ENCODE results near the gene MFSD6. TPM values are rescaled to one million over a fixed set of nuclear protein-coding genes. Genes with fewer than 3 reads are reported as not detected.
"Not testable (repeated sequence)": the region's sequence is repeated elsewhere in the genome, so short reads cannot be mapped to it uniquely, and the experiment has no call there.

The MFSD6 gene
- total RNA-seq = 1 to 10 TPM; 1.2 to 3.2 TPM
- 0.82 TPM for polyA plus RNA-seq (2013, experiment 1 of 2)
- 0.70 TPM for polyA plus RNA-seq (2013, experiment 2 of 2)
- long read RNA-seq, experiment 1, partial matches to known transcripts = 0 of 1 reads
- long read RNA-seq, experiment 1, other reads (novel, unspliced or antisense) = 1 of 1 reads
- long read RNA-seq, experiment 2, partial matches to known transcripts = 0 of 2 reads
- long read RNA-seq, experiment 2, other reads (novel, unspliced or antisense) = 2 of 2 reads
- long read RNA-seq, experiment 3 = 0 reads
- long read RNA-seq, experiment 4 = 0 reads

- WGBS, 2 experiments (ENCODE audit: insufficient coverage in 1 of 2, insufficient read length in 1 of 2) = 1 to 4% methylated on average over 20 to 98 of the region's 98 CpGs
- H3K27ac ChIP-seq (ENCODE audit: low read depth, low read length) = no peak within 1 kb of the TSS
- H3K9ac ChIP-seq (ENCODE audit: extremely low read depth, low read length, poor library complexity, severe bottlenecking) = peak within 1 kb of the TSS; percentile 21
- TF ChIP-seq, protein P1, sequence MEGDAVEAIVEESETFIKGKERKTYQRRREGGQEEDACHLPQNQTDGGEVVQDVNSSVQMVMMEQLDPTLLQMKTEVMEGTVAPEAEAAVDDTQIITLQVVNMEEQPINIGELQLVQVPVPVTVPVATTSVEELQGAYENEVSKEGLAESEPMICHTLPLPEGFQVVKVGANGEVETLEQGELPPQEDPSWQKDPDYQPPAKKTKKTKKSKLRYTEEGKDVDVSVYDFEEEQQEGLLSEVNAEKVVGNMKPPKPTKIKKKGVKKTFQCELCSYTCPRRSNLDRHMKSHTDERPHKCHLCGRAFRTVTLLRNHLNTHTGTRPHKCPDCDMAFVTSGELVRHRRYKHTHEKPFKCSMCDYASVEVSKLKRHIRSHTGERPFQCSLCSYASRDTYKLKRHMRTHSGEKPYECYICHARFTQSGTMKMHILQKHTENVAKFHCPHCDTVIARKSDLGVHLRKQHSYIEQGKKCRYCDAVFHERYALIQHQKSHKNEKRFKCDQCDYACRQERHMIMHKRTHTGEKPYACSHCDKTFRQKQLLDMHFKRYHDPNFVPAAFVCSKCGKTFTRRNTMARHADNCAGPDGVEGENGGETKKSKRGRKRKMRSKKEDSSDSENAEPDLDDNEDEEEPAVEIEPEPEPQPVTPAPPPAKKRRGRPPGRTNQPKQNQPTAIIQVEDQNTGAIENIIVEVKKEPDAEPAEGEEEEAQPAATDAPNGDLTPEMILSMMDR (conservative IDR thresholded peaks at IDR 0.05) = peak; percentile 31
- Mint-ChIP-seq H3K9me3 (no peaks in the 10 kb centered on the region), H3K27me3 (ENCODE audit: insufficient read depth) (peaks cover 22% of the 10 kb centered on the region), H3K4me1 (peaks cover 6% of the 10 kb centered on the region), H3K36me3 (ENCODE audit: low read depth) (no peaks in the 10 kb centered on the region), H3K27ac (no peak within 1 kb of the TSS), H3K4me3 (peak within 1 kb of the TSS; percentile 59)
- H3K36me3 ChIP-seq (ENCODE audit: control insufficient read depth, insufficient read depth, low read length) = no peaks in the 10 kb centered on the region
- H3K9me3 ChIP-seq (ENCODE audit: control insufficient read depth, low read length) = no peaks in the 10 kb centered on the region
- DNase-seq = peak; percentile 79
- H3K4me3 ChIP-seq (ENCODE audit: low read length) = peak within 1 kb of the TSS; percentile 75
- H3K27me3 ChIP-seq (ENCODE audit: control insufficient read depth, insufficient read depth, low read length, poor library complexity, severe bottlenecking) = peaks cover 35% of the 10 kb centered on the region
- H3K4me1 ChIP-seq (ENCODE audit: control insufficient read depth, insufficient read depth, low read length) = no peaks in the 10 kb centered on the region
Observed at GRCh38 chr2:190407662-190408537, at the start of gene MFSD6. Gene MFSD6, plus strand, starts transcription at chr2:190408355. Its CDS starts 27,675 bp downstream, at chr2:190436030.

DNA sequence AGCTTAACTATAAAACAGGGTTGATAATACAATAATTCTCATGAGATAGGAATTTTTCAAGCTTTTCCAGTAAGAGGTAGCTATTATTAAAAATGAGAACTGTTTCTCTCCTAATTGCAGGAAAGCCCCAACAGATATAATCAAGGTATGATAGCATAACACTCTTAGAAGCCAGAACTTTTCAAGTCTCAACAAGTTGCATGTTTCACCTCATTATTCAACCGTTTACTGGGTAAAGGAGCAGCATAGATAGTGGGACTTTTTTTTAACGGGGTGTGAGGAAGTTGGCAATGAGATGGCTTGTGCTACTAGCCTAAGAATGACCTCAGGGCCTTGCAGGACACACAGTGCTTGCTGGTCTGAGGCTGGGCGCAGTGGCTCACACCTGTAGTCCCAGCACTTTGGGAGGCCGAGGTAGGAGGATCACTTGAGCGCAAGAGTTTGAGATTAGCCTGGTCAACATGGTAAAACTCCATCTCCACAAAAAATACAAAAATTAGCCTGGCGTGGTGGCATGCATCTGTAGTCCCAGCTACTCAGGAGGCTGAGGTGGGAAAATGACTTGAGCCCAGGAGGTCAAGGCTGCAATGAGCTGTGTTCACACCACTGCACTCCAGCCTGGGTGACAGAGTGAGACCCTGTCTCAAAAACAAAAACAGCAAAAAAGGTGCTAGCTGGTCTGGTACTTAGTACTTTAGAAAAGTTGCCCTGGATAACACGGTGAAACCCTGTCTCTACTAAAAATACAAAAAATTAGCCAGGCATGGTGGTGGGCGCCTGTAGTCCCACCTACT is 49.3 kb upstream of the MFSD6 start:
- H3K36me3 Mint-ChIP-seq (ENCODE audit: low read depth); H3K9ac ChIP-seq (ENCODE audit: extremely low read depth, low read length, poor library complexity, severe bottlenecking); H3K36me3 ChIP-seq (ENCODE audit: control insufficient read depth, insufficient read depth, low read length); H3K27ac ChIP-seq (ENCODE audit: low read depth, low read length); H3K27me3 ChIP-seq (ENCODE audit: control insufficient read depth, insufficient read depth, low read length, poor library complexity, severe bottlenecking); DNase-seq; H3K4me1 ChIP-seq (ENCODE audit: control insufficient read depth, insufficient read depth, low read length); H3K4me3 Mint-ChIP-seq; H3K27ac Mint-ChIP-seq; H3K9me3 ChIP-seq (ENCODE audit: control insufficient read depth, low read length); H3K4me3 ChIP-seq (ENCODE audit: low read length); H3K9me3 Mint-ChIP-seq; H3K27me3 Mint-ChIP-seq (ENCODE audit: insufficient read depth): not testable (repeated sequence)
- WGBS, 2 experiments (ENCODE audit: insufficient coverage in 1 of 2, insufficient read length in 1 of 2) = 88 to 95% methylated on average over 6 to 8 of the region's 8 CpGs
- H3K4me1 Mint-ChIP-seq = peaks cover 12% of the 10 kb centered on the region

DNA sequence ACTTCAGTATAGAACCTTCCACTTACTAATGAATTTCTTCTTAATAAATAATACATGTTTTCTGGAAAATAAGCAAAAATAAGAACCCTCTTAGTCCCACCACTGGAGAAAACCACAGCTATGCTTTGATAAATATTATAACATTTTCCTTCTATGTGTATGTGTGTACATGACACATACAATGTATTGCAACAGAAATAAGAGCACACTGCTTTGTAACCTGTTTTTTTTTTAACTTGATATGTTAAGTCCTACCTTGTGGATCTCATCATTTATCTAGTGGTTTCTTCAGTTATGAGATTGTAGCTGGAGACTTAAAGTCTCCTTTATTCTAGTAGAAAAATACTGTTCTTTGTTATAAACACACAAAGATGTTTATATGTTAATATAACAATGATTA is 47.6 kb upstream of the MFSD6 start:
- Mint-ChIP-seq H3K4me3 (no peak overlapping the region), H3K36me3 (ENCODE audit: low read depth) (no peaks in the 10 kb centered on the region), H3K9me3 (no peaks in the 10 kb centered on the region), H3K4me1 (peaks cover 5% of the 10 kb centered on the region), H3K27me3 (ENCODE audit: insufficient read depth) (no peaks in the 10 kb centered on the region), H3K27ac (no peak overlapping the region)
- no peaks in the 10 kb centered on the region for H3K4me1 ChIP-seq (ENCODE audit: control insufficient read depth, insufficient read depth, low read length)
- no peak overlapping the region for H3K4me3 ChIP-seq (ENCODE audit: low read length)
- no peak for DNase-seq
- no peak overlapping the region for H3K27ac ChIP-seq (ENCODE audit: low read depth, low read length)
- no peaks in the 10 kb centered on the region for H3K36me3 ChIP-seq (ENCODE audit: control insufficient read depth, insufficient read depth, low read length)
- no peaks in the 10 kb centered on the region for H3K9me3 ChIP-seq (ENCODE audit: control insufficient read depth, low read length)
- TF ChIP-seq, protein P1 (conservative IDR thresholded peaks at IDR 0.05) = no peak
- H3K9ac ChIP-seq (ENCODE audit: extremely low read depth, low read length, poor library complexity, severe bottlenecking) = no peak overlapping the region
- no peaks in the 10 kb centered on the region for H3K27me3 ChIP-seq (ENCODE audit: control insufficient read depth, insufficient read depth, low read length, poor library complexity, severe bottlenecking)
